ENCODE results near the gene OLFML1. TPM values are rescaled to one million over a fixed set of nuclear protein-coding genes. Genes with fewer than 3 reads are reported as not detected.
"Not testable (repeated sequence)": the region's sequence is repeated elsewhere in the genome, so short reads cannot be mapped to it uniquely, and the experiment has no call there.

The OLFML1 gene
- total RNA-seq, 3 donors from 2014 or later, result 4.6 to 11.9 (median 4.6) TPM

DNA sequence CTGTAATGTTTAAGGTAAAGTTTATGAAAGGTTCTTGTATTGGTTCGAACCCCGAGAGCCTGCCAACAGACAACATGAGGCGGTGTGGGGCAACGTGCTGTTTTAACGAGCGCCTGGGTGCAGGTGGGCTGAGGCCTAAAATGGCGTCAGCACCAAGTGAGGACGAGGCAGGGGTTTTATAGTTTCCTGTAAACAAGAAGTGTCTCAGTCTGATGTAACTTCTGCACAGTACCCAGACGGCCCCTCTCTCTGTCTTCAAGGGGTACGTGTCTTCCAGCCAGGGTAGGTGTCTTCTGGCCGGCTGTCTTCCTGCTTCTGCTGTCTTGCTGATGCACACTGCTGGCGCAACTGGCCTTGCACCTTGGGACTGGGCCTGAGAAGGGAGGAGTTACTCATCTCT lies 31.2 kb downstream of the OLFML1 start:
- TF ChIP-seq, protein P1, sequence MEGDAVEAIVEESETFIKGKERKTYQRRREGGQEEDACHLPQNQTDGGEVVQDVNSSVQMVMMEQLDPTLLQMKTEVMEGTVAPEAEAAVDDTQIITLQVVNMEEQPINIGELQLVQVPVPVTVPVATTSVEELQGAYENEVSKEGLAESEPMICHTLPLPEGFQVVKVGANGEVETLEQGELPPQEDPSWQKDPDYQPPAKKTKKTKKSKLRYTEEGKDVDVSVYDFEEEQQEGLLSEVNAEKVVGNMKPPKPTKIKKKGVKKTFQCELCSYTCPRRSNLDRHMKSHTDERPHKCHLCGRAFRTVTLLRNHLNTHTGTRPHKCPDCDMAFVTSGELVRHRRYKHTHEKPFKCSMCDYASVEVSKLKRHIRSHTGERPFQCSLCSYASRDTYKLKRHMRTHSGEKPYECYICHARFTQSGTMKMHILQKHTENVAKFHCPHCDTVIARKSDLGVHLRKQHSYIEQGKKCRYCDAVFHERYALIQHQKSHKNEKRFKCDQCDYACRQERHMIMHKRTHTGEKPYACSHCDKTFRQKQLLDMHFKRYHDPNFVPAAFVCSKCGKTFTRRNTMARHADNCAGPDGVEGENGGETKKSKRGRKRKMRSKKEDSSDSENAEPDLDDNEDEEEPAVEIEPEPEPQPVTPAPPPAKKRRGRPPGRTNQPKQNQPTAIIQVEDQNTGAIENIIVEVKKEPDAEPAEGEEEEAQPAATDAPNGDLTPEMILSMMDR (IDR thresholded peaks at IDR 0.05), result no peak
- TF ChIP-seq POLR2A (IDR thresholded peaks at IDR 0.05) (no peak), POLR2AphosphoS5 (IDR thresholded peaks at IDR 0.05) (no peak)
- Histone ChIP-seq H3K4me3 (no peak overlapping the region), H3K9me3 (no peaks in the 10 kb centered on the region), H3K4me1 (peaks cover 6 to 11% of the 10 kb centered on the region in 2 donors), H3K36me3 (no peaks in the 10 kb centered on the region), H3K27me3 (no peaks in the 10 kb centered on the region), H3K27ac (no peak overlapping the region)
- DNase-seq (ENCODE audit: low spot score in 2 of 2), result no peak
- intact Hi-C loops (cut with DNase I; ENCODE audit: low total_unique reads), result no loop called here

DNA sequence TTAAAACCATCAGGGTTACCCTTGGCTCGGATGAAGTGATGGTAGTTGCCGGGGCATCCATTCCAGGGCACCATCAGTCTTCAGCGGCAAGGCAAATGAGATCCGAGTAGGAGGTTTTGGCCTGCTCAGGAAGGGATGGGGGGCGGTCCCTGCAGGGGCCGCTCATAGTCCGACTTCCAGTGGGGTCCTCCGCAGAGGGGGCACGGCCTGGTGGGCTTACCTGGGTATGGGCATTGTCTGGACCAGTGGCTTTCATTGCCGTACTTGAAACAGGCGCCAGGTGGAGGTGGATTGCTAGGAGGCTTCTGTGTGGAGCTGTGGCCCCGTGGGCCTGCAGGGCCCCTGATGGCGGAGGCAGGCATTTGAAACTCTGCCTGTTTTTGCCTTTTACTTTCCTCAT lies 32.4 kb downstream of the OLFML1 start:
- H3K9me3 ChIP-seq; DNase-seq (ENCODE audit: low spot score in 2 of 2); H3K36me3 ChIP-seq; H3K4me3 ChIP-seq; H3K27me3 ChIP-seq; H3K4me1 ChIP-seq; intact Hi-C loops (cut with DNase I; ENCODE audit: low total_unique reads); H3K27ac ChIP-seq: not testable (repeated sequence)

DNA sequence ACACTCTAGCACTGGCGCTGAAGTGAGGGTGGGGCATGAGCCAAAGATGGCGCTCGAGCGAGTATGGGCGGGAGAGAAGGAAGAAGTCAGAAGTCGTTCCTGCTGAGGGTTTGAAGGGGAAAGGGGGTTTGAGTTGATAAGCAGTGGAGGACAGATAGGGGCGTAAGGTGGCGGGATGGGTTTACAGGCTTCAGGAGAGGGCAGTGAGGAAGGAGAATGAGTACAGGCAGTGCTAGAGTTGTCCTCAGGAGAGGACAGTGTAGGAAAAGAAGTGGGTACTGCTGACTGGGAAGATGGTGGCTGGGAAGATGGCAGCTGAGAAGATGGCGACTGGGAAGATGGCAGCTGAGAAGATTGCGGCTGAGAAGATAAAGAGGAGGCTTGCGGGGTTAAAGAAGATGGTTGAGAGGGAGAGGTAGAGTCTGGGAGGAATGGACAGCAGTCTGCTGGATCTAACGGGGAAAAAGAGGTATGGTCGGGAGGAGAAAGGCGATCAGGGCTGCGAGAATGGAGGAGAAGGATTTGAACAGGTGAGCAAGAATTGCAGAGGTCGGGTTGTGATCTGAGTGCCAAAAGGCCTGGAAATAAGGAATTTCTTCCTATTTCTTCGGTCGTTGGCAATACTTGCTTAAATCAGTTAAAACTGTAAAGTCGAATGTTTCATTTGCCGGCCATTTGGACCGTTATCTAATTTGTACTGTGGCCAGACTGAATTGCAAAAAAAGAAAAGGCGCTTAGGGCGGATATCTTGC lies 33.7 kb downstream of the OLFML1 start:
- intact Hi-C loops (cut with DNase I; ENCODE audit: low total_unique reads), result no loop called here
- no peaks in the 10 kb centered on the region for H3K4me1 ChIP-seq

DNA sequence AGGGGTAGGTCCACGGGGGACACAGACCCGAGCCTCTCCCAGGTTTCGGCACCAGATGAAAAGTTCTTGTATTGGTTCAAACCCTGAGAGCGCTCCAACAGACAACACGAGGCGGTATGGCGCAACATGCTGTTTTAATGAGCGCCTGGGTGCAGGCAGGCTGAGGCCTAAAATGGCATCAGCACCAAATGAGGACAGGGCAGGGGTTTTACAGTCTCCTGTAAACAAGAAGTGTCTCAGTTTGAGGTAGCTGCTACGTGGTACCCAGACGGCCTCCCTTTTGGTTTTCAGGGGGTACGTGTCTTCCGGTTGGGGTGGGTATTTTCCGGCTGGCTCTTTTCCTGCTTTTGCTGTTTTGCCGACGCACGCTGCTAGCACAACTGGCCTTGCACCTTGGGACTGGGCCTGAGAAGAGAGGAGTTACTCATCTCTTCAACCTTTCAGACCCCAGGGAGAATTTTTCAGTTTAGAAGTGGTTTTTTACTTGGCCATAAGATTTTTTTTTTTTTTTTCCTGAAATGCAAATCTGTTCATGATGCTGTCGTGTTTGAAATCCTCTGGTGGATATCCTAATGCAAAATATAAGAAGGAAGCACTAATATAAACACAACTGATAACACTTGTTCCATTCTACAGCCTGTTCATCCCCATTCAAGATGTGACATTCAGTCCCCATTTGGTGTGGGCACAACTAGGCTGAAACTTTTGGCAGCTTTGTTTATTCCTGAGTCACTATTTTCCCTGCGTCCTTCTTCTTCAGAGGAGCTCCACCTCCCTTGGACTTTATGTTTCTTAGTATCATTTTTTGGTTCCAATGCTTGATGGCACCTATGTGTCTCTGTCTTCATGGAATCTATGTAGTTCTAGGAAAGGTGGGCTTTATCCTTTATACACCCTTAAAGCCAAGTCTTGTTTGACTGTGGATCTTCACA lies 35.0 kb downstream of the OLFML1 start:
- no peak for DNase-seq (ENCODE audit: low spot score in 2 of 2)
- H3K4me1 ChIP-seq, result no peaks in the 10 kb centered on the region
- no peak overlapping the region for H3K4me3 ChIP-seq
- no peaks in the 10 kb centered on the region for H3K36me3 ChIP-seq
- peak overlapping the region; percentile 2 to 25 for H3K27ac ChIP-seq
- no peaks in the 10 kb centered on the region for H3K9me3 ChIP-seq
- intact Hi-C loops (cut with DNase I; ENCODE audit: low total_unique reads), result no loop called here
- TF ChIP-seq POLR2A (IDR thresholded peaks at IDR 0.05) (no peak), POLR2AphosphoS5 (IDR thresholded peaks at IDR 0.05) (no peak)
- TF ChIP-seq, protein P1 (IDR thresholded peaks at IDR 0.05), result no peak
- H3K27me3 ChIP-seq, result no peaks in the 10 kb centered on the region

More for the DNA sequence above, 33.7 kb downstream of the OLFML1 start:
- TF ChIP-seq, protein P1 (IDR thresholded peaks at IDR 0.05), result no peak
- DNase-seq (ENCODE audit: low spot score in 2 of 2), result no peak
- H3K36me3 ChIP-seq, result no peaks in the 10 kb centered on the region
- no peaks in the 10 kb centered on the region for H3K9me3 ChIP-seq
- H3K27me3 ChIP-seq, result no peaks in the 10 kb centered on the region
- H3K27ac ChIP-seq, result no peak overlapping the region
- H3K4me3 ChIP-seq, result no peak overlapping the region

DNA sequence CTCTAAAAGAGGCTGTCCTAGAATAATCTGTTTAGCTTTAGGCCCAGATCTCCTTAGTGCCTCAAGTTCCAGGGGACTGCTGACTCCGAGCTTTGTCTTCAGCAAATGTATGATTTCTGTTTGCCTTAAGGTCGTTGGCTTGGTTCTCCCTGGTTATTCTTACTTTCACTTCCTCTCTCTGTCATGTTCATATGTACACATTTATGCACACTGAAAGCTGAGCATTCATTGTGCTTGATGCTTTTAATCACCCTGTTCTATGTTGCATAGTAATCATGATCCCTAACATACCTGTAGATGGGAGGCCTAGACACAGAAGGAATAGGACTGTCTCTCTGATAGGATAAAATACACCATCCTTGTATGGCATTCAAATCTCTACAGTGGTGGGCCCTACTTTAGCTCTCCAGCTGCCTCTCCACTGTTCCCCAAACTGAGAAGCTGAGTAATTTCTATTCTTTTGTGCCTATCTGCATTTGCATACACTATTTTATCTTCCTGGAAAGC lies 35.7 kb downstream of the OLFML1 start:
- Histone ChIP-seq H3K9me3 (no peaks in the 10 kb centered on the region), H3K36me3 (no peaks in the 10 kb centered on the region), H3K27ac (peak overlapping the region; percentile 2 to 25), H3K27me3 (no peaks in the 10 kb centered on the region), H3K4me3 (no peak overlapping the region), H3K4me1 (no peaks in the 10 kb centered on the region)
- no peak for TF ChIP-seq POLR2A (IDR thresholded peaks at IDR 0.05)
- no peak for TF ChIP-seq POLR2AphosphoS5 (IDR thresholded peaks at IDR 0.05)
- TF ChIP-seq, protein P1 (IDR thresholded peaks at IDR 0.05), result no peak
- intact Hi-C loops (cut with DNase I; ENCODE audit: low total_unique reads), result no loop called here
- no peak for DNase-seq (ENCODE audit: low spot score in 2 of 2)

All from breast epithelium (tissue), 4 donors.